Gastrocnemius medialis (tissue), 4 donors: ENCODE measurements around the gene MPIG6B.
"Not testable (repeated sequence)": the region's sequence is repeated elsewhere in the genome, so short reads cannot be mapped to it uniquely, and the experiment has no call there.

Experiments
- POLR2A ChIP-seq, 2 donors: fragments of 450-650 bp; IDR thresholded peaks; one replicate each; pipeline ENCODE4 v1.6.1; 2017; ENCODE audit warnings: antibody characterized with exemption in 2 of 2, mild to moderate bottlenecking in 2 of 2, moderate library complexity in 2 of 2
- TF ChIP-seq, protein P1 (sequence below), 5 experiments: fragments of 450-650 bp in 3 of 5; fragments of 200-600 bp in 2 of 5; sonication (generic) in 2 of 5; IDR thresholded peaks in 4 of 5; conservative IDR thresholded peaks in 1 of 5; 1 replicate in 4 of 5; 2 replicates in 1 of 5; pipeline ENCODE4 v1.5.1; 2016 to 2019; ENCODE audit warnings: antibody characterized with exemption in 5 of 5, mild to moderate bottlenecking in 3 of 5, moderate library complexity in 3 of 5

DNA sequence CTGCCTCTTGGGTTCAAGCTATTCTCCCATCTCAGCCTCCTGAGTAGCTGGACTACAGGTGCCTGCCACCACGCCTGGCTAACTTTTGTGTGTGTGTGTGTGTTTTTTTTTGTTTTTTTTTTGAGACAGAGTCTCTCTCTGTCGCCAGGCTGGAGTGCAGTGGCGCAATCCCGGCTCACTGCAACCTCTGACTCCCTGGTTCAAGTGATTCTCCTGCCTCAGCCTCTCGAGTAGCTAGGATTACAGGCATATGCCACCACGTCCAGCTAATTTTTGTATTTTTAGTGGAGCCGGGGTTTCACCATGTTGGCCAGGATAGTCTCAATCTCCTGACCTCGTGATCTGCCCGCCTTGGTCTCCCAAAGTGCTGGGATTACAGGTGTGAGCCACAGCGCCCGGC lies 14.0 kb upstream of the MPIG6B start:
- TF ChIP-seq, protein P1, sequence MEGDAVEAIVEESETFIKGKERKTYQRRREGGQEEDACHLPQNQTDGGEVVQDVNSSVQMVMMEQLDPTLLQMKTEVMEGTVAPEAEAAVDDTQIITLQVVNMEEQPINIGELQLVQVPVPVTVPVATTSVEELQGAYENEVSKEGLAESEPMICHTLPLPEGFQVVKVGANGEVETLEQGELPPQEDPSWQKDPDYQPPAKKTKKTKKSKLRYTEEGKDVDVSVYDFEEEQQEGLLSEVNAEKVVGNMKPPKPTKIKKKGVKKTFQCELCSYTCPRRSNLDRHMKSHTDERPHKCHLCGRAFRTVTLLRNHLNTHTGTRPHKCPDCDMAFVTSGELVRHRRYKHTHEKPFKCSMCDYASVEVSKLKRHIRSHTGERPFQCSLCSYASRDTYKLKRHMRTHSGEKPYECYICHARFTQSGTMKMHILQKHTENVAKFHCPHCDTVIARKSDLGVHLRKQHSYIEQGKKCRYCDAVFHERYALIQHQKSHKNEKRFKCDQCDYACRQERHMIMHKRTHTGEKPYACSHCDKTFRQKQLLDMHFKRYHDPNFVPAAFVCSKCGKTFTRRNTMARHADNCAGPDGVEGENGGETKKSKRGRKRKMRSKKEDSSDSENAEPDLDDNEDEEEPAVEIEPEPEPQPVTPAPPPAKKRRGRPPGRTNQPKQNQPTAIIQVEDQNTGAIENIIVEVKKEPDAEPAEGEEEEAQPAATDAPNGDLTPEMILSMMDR (IDR thresholded peaks at IDR 0.05 in 4 of 5, conservative IDR thresholded peaks at IDR 0.05 in 1 of 5): not testable (repeated sequence)
- TF ChIP-seq POLR2A (IDR thresholded peaks at IDR 0.05): not testable (repeated sequence)
